Activated naive CD4-positive, alpha-beta T cell treated with Interleukin-2 at 50 U/mL for 16 hours (primary cell): ENCODE data around the gene DNASE1L3.

Experiments used
- DNase-seq: peaks from one replicate; pipeline ENCODE4 v3.0.0-alpha.2; 2020

The DNASE1L3 gene

GRCh38 chr3:58154626-58155449 lies 55.9 kb downstream of the DNASE1L3 start:
- DNase-seq = no peak

- DNase-seq = no peak
Observed at GRCh38 chr3:58153371-58153770, 57.4 kb downstream of the DNASE1L3 start.

GRCh38 chr3:58152225-58153015 lies 58.4 kb downstream of the DNASE1L3 start:
- no peak for DNase-seq

- DNase-seq = no peak
Observed at GRCh38 chr3:58151637-58152036, 59.1 kb downstream of the DNASE1L3 start.

GRCh38 chr3:58150810-58151199 lies 60.0 kb downstream of the DNASE1L3 start:
- no peak for DNase-seq

- no peak for DNase-seq
Observed at GRCh38 chr3:58150130-58150809, 60.5 kb downstream of the DNASE1L3 start.

GRCh38 chr3:58148049-58148448 lies 62.7 kb downstream of the DNASE1L3 start:
- DNase-seq = no peak

GRCh38 chr3:58144478-58145325 lies 66.1 kb downstream of the DNASE1L3 start:
- DNase-seq = no peak

GRCh38 chr3:58143417-58144055 lies 67.2 kb downstream of the DNASE1L3 start:
- DNase-seq = no peak
